ENCODE data around the gene TBCA.
"Not testable (repeated sequence)": the region's sequence is repeated elsewhere in the genome, so short reads cannot be mapped to it uniquely, and the experiment has no call there.

TBCA gene

GRCh38 chr5:77709340-77709739, 66.8 kb downstream of the TBCA start:
- no peak for DNase-seq (ENCODE audit: low read depth in 2 of 2)

GRCh38 chr5:77707791-77708190, 68.3 kb downstream of the TBCA start:
- no peak for DNase-seq (ENCODE audit: low read depth in 2 of 2)

DNA sequence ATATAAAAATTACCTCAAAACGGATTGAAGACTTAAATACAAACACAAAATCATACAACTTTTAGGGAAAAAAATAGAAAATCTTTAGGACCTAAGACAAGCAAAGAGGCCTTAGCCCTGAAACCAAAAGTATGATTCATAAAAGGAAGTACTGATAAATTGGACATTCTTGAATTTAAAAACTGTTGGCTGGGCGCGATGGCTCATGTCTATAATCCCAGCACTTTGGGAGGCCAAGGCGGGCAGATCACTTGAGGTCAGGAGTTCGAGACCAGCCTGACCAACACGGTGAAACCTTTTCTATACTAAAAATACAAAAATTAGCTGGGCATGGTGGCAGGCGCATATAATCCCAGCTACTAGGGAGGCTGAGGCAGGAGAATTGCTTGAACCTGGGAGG, 76.6 kb downstream of the TBCA start:
- not testable (repeated sequence) for DNase-seq (ENCODE audit: low read depth in 2 of 2)

DNA sequence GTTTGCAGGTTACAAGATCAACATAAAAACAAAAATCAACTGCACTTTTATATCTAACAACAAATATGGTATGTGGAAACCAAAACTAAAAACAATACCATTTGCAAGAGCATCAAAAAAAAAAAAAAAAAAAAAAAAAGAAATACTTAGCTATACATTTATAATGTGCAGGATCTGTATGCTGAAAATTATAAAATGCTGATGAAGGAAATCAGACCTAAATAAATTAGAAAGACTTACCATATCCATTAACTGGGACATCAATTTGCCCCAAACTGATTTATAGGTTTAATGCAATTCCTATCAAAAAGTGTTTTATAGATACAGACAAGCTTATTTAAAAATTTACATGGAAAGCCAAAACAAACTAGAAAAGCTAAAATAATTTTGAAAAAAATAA, 77.2 kb downstream of the TBCA start:
- no peak for DNase-seq (ENCODE audit: low read depth in 2 of 2)

GRCh38 chr5:77697692-77698091, 78.4 kb downstream of the TBCA start:
- DNase-seq (ENCODE audit: low read depth in 2 of 2) = no peak

DNA sequence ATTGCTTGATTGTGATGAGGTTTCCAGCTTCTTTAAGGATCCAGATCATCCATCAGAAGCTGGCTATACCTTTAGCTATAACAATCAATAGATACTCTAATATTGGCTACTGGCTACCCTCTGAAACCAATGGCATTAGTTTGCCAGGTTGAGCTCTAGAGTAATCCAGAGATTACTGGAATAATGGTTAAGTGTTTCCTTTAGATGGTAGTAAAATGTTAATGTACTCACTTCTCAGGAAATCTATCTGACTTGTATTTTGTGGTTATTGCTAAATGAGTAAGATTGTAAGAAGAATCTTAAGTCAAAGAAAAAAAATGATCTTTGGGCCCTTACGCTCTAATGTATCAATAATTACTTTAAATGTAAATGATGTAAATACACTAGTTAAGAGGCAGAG, 80.0 kb downstream of the TBCA start:
- DNase-seq (ENCODE audit: low read depth in 2 of 2) = no peak

GRCh38 chr5:77693913-77694312, 82.2 kb downstream of the TBCA start:
- DNase-seq (ENCODE audit: low read depth in 2 of 2) = no peak

GRCh38 chr5:77683171-77683732, 92.9 kb downstream of the TBCA start:
- no peak for DNase-seq (ENCODE audit: low read depth in 2 of 2)

DNA sequence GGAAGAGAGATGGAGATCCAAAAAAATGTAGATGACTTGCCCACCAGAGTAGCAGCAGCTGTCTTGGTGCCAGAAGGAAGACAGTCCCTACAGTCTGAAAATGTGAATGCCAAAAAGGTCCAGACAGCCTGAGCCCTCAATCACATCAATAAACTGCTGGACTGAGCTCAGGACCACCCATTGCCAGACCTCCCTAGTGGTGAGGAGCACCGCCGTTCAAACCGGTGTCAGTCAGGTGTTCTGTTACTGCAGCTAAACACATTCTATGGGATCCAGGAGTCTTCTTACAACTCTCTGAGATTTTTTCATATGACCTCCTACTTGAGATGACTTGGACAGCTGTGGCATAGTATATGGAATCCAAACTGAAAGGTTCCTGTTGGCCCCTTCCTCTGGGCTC, 105.6 kb downstream of the TBCA start:
- no peak for DNase-seq (ENCODE audit: low read depth in 2 of 2)

GRCh38 chr5:77669677-77670076, 106.5 kb downstream of the TBCA start:
- DNase-seq (ENCODE audit: low read depth in 2 of 2) = no peak

DNA sequence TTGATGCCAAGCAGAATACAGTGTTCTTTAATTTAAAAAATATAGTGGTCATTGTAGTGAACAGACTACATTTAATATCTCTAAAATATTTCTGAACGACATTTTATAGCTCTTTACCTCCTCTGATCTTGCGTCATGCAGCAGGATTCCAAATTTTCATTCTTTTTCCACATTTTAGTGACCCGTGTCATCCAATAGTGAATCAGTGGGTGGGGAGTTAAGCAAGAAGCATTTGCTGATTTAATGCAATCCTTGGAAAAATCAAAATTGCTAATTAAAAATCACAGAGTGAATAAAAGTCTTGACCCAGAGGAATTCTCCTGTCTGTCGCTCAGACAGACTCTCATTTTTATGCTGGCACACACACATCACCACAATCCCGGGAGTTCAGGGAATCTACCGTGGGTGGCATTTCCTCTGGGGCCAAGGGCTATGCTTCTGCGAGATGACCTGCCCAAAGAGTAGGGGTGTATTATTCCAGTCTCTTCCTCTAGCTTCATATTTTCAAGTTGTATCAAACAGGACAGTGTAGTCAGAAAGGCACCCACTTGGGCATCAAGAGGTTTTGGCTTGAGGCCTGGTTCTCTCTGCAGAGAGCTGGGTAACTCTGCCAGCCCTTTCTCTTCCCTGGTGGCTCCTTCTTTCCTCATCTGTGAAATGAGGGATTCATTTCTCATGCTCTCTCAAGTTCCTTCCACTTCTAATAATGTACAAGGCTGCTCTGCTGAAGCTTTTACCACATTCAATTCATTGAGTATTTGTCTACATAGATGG, 112.9 kb downstream of the TBCA start:
- DNase-seq (ENCODE audit: low read depth in 2 of 2) = no peak

DNA sequence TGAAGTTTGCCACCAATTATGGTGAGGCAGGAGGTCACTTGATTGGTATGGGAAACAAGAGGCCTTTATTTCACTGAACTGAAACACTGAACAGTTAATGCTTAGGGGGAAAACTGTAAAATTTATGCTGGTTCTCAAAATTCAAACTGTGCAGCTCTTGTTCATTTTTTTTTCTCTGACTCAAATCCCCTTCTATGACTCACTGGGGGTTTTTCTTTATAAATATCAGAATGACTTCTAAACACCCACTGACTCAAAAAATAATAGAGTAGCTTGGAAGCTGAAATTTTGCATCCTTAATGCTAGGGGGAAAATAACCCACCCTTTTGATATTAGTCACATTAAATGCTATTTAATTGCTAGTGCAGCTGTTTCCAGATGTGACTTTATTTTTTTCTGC, 113.5 kb downstream of the TBCA start:
- DNase-seq (ENCODE audit: low read depth in 2 of 2) = no peak

- no peak for DNase-seq (ENCODE audit: low read depth in 2 of 2)
Observed at GRCh38 chr5:77658662-77659061, 117.5 kb downstream of the TBCA start.

DNA sequence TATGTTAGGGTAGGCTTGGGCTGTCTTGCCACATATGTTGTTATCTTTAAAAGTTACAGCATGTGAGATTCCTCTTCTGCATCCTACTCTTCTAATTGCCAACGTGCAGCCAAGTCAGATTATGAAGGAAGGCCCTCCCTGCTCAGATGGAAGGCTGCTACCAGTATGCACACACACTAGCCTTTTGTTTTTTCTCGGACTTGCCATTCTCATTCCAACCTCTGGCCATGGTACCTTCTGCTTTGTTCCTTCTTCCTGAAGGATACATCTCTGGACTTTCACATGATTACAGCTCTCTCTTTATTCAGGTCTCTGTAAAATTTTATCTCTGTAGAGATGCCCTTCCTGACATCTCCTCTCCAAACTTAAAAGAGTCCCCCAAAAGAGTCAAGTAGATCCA, 124.8 kb downstream of the TBCA start:
- no peak for DNase-seq (ENCODE audit: low read depth in 2 of 2)

DNA sequence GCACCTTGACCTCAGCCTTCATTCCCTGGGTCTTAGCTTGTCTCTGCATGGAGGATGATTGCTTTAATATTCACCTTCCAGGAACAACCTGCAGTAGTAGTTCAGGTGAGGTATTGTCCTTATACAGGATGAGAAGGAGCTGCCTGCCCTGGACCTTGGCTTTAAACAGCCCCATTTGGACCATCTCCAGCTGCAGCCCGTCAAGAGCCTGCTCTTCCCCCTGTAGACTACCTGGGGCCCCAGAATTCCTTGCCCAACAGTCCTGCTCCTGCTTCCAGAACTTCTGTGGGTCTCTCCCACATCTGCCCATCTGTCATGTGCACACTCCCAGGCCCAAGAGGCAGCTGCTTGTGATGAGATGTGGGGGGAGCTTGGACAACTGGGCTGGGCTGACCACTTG, 125.5 kb downstream of the TBCA start:
- no peak for DNase-seq (ENCODE audit: low read depth in 2 of 2)

- no peak for DNase-seq (ENCODE audit: low read depth in 2 of 2)
Observed at GRCh38 chr5:77649776-77650175, 126.4 kb downstream of the TBCA start.

GRCh38 chr5:77645995-77646639, 130.0 kb downstream of the TBCA start:
- no peak for DNase-seq (ENCODE audit: low read depth in 2 of 2)

DNA sequence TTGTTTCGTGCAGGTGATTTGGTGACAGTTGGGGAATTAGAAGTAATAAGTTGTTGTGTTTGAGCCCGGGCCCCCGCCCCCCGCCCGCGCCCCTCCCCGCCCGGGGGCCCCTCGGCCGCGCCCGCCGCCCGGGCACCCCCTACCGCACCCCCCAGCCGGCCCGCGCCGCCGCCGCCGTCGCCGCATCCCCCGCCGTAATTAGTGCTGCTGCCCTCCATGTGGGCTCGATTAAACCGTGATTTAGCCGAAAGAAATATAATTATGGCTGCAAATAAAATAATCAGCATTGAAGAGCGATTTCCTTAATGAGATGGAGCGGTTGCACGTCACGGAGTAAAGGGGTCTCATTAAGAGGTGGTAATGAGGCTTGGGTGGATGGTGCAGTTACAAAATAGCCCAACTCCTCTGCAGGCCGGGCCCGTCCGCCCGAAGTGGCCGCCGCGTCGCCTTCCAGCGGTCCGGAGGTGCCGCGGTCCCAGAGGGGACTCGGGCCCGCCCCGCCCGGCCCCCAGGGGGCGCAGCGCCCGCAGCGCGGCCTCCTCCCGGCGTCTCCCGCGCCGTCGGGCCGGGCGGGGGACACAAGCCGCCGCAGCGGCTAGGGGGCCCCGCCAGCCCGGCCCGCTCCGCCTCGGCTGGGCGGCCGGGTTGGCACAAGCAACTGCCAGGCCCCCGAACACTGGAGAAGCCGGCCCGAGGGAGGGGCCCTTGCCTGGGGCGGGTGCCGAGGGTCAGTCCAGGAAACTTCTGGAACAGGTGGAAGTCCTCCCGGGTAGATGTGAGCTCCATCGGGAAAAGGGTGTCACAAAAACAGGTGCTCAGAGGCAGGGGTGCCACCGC, 130.8 kb downstream of the TBCA start:
- no peak for DNase-seq (ENCODE audit: low read depth in 2 of 2)

- DNase-seq (ENCODE audit: low read depth in 2 of 2) = no peak
Observed at GRCh38 chr5:77644371-77645157, 131.6 kb downstream of the TBCA start.

GRCh38 chr5:77643654-77644370, 132.3 kb downstream of the TBCA start:
- no peak for DNase-seq (ENCODE audit: low read depth in 2 of 2)

Measured in stimulated activated CD8-positive, alpha-beta memory T cell treated with anti-CD3 and anti-CD28 coated beads, Interleukin-15, amount 100 ng/mL, for 48 hours (primary cell).